HUES48 (cell line): ENCODE measurements around the gene HOXB6.

Experiments used
- H3K27ac ChIP-seq: one replicate; pipeline ENCODE4 v1.7.0; 2013; ENCODE audit warnings: low read depth, low read length, inconsistent platforms
- H3K27me3 ChIP-seq: 2 replicates; pipeline ENCODE4 v1.6.1; 2013; ENCODE audit warnings: mild to moderate bottlenecking, low read length; ENCODE audit not compliant: control insufficient read depth, insufficient read depth
- H3K36me3 ChIP-seq: 2 replicates; pipeline ENCODE4 v1.6.1; 2013; ENCODE audit warnings: low read length; ENCODE audit not compliant: control insufficient read depth, insufficient read depth
- H3K4me1 ChIP-seq: 2 replicates; pipeline ENCODE4 v1.6.1; 2013; ENCODE audit warnings: mild to moderate bottlenecking, low read length; ENCODE audit not compliant: control insufficient read depth, insufficient read depth
- H3K4me3 ChIP-seq: 2 replicates; pipeline ENCODE4 v1.5.1; 2013; ENCODE audit warnings: mild to moderate bottlenecking, low read depth, low read length
- H3K9ac ChIP-seq: 2 replicates; pipeline ENCODE4 v1.6.1; 2013; ENCODE audit warnings: mild to moderate bottlenecking, low read depth, low read length, moderate library complexity
- H3K9me3 ChIP-seq: 2 replicates; pipeline ENCODE4 v1.6.1; 2013; ENCODE audit warnings: low read length; ENCODE audit not compliant: control insufficient read depth, insufficient read depth

HOXB6 gene

GRCh38 chr17:48632579-48633265, 27.9 kb upstream of the HOXB6 start:
- Histone ChIP-seq H3K9ac (no peak overlapping the region), H3K27me3 (peaks cover 100% of the 10 kb centered on the region)

GRCh38 chr17:48631693-48632578, 27.1 kb upstream of the HOXB6 start:
- H3K4me1 ChIP-seq: peaks cover under 1% of the 10 kb centered on the region; the same call in 1 of the 2 replicates
- no peak overlapping the region for H3K4me3 ChIP-seq
- peaks cover 100% of the 10 kb centered on the region for H3K27me3 ChIP-seq
- no peaks in the 10 kb centered on the region for H3K36me3 ChIP-seq
- H3K9ac ChIP-seq: no peak overlapping the region
- no peaks in the 10 kb centered on the region for H3K9me3 ChIP-seq
- H3K27ac ChIP-seq: no peak overlapping the region

More at GRCh38 chr17:48632579-48633265, 27.9 kb upstream of the HOXB6 start:
- Histone ChIP-seq H3K4me1 (no peaks in the 10 kb centered on the region), H3K9me3 (no peaks in the 10 kb centered on the region), H3K4me3 (no peak overlapping the region), H3K27ac (no peak overlapping the region), H3K36me3 (no peaks in the 10 kb centered on the region)

- Histone ChIP-seq H3K4me3 (no peak overlapping the region), H3K27ac (no peak overlapping the region), H3K4me1 (peaks cover 3% of the 10 kb centered on the region; the same call in 1 of the 2 replicates), H3K36me3 (no peaks in the 10 kb centered on the region), H3K9me3 (no peaks in the 10 kb centered on the region), H3K9ac (no peak overlapping the region), H3K27me3 (peaks cover 100% of the 10 kb centered on the region)
Measured at GRCh38 chr17:48630925-48631692, 26.3 kb upstream of the HOXB6 start.

GRCh38 chr17:48630009-48630924, 25.5 kb upstream of the HOXB6 start:
- H3K9me3 ChIP-seq: no peaks in the 10 kb centered on the region
- no peak overlapping the region for H3K9ac ChIP-seq
- peaks cover 100% of the 10 kb centered on the region for H3K27me3 ChIP-seq
- H3K4me3 ChIP-seq: no peak overlapping the region
- peaks cover 3% of the 10 kb centered on the region; the same call in 1 of the 2 replicates for H3K4me1 ChIP-seq
- no peaks in the 10 kb centered on the region for H3K36me3 ChIP-seq
- no peak overlapping the region for H3K27ac ChIP-seq

GRCh38 chr17:48629411-48629759, 24.6 kb upstream of the HOXB6 start:
- no peak overlapping the region for H3K4me3 ChIP-seq
- no peak overlapping the region for H3K9ac ChIP-seq
- H3K27me3 ChIP-seq: peaks cover 100% of the 10 kb centered on the region
- no peaks in the 10 kb centered on the region for H3K9me3 ChIP-seq
- peaks cover 3% of the 10 kb centered on the region; the same call in 1 of the 2 replicates for H3K4me1 ChIP-seq
- no peaks in the 10 kb centered on the region for H3K36me3 ChIP-seq
- H3K27ac ChIP-seq: no peak overlapping the region

GRCh38 chr17:48628649-48629410, 24.0 kb upstream of the HOXB6 start:
- H3K27me3 ChIP-seq: peaks cover 100% of the 10 kb centered on the region
- no peak overlapping the region for H3K4me3 ChIP-seq
- no peak overlapping the region for H3K9ac ChIP-seq
- peaks cover 3% of the 10 kb centered on the region; the same call in 1 of the 2 replicates for H3K4me1 ChIP-seq
- no peak overlapping the region for H3K27ac ChIP-seq
- no peaks in the 10 kb centered on the region for H3K36me3 ChIP-seq
- no peaks in the 10 kb centered on the region for H3K9me3 ChIP-seq

- Histone ChIP-seq H3K9me3 (no peaks in the 10 kb centered on the region), H3K4me3 (no peak overlapping the region), H3K27me3 (peaks cover 100% of the 10 kb centered on the region), H3K36me3 (no peaks in the 10 kb centered on the region), H3K27ac (no peak overlapping the region), H3K9ac (no peak overlapping the region), H3K4me1 (peaks cover 3% of the 10 kb centered on the region; the same call in 1 of the 2 replicates)
Measured at GRCh38 chr17:48627623-48628521, 23.1 kb upstream of the HOXB6 start.

GRCh38 chr17:48627118-48627597, 22.4 kb upstream of the HOXB6 start:
- Histone ChIP-seq H3K4me3 (no peak overlapping the region), H3K27me3 (peaks cover 100% of the 10 kb centered on the region), H3K9ac (no peak overlapping the region), H3K36me3 (no peaks in the 10 kb centered on the region), H3K9me3 (no peaks in the 10 kb centered on the region), H3K4me1 (peaks cover 3% of the 10 kb centered on the region; the same call in 1 of the 2 replicates), H3K27ac (no peak overlapping the region)
